Pancreas (tissue), 10 donors: Measurements from ENCODE around the gene LMF2. TPM values are rescaled to one million over a fixed set of nuclear protein-coding genes. Genes with fewer than 3 reads are reported as not detected.

Experiments
- ATAC-seq, 4 donors: fragments of 200-7000 bp; cut with Tn5 transposase; one replicate each; pipeline versions ENCODE4 v1.8.0 to v1.9.1; 2020; ENCODE audit warnings: mild to moderate bottlenecking in 4 of 4, moderate library complexity in 4 of 4
- DNase-seq, 6 donors: peaks; one replicate each; pipeline ENCODE4 v3.0.0-alpha.2; 2020
- FAIRE-seq: peaks from 2 replicates; lab custom pipeline; 2012; peaks lifted over from hg19 to GRCh38; lab: Jason Lieb, UNC
- H3K27ac ChIP-seq, 4 donors: fragments of 200-600 bp; sonication (generic); 1 replicate in 3 of 4; 2 replicates in 1 of 4; pipeline versions ENCODE4 v1.5.0 to v1.8.0; 2020
- H3K27me3 ChIP-seq, 4 donors: fragments of 200-600 bp; one replicate each; pipeline ENCODE4 v1.8.0; 2021
- H3K36me3 ChIP-seq, 3 donors: fragments of 200-600 bp; sonication (generic) in 1 of 3; one replicate each; pipeline versions ENCODE4 v1.5.0 to v1.8.0; 2020 to 2021
- H3K4me1 ChIP-seq, 3 donors: fragments of 200-600 bp; one replicate each; pipeline ENCODE4 v1.8.0; 2021
- H3K4me3 ChIP-seq, 4 donors: fragments of 200-600 bp; sonication (generic) in 2 of 4; one replicate each; pipeline versions ENCODE4 v1.5.0 to v1.8.0; 2020 to 2021
- H3K9me3 ChIP-seq, 4 donors: fragments of 200-600 bp; one replicate each; pipeline ENCODE4 v1.8.0; 2021
- CTCF ChIP-seq, 4 donors: fragments of 200-600 bp; sonication (generic) in 3 of 4; IDR thresholded peaks; one replicate each; pipeline versions ENCODE4 v1.5.0 to v1.8.0; 2021; ENCODE audit warnings: antibody characterized with exemption in 4 of 4
- WGBS, 2 donors: extraction: QIAGEN DNeasy Blood & Tissue Kit; methylation state at CpG; one replicate each; pipeline ENCODE4 v1.1.7; 2013; 5-methylcytosine and 5-hydroxymethylcytosine counted together
- intact Hi-C, 3 donors: fragments of 100-400 bp; cut with DNase I; formaldehyde crosslinking; loops; one replicate each; pipeline versions ENCODE4 v1.11.1 to v1.14.2; 2022
- polyA plus RNA-seq, 2 donors: library from polyadenylated mRNA; stranded (reverse); fragments of 200-250 nt; gene quantifications; one replicate each; pipeline ENCODE4 v1.2.3, GENCODE V29; 2013
- total RNA-seq, 6 donors: library from RNA; stranded (reverse); fragmentation: NEBNext Ultra II Directional in 4 of 6; extraction: Animal tissue kit (Norgen Biotek cat#: 25700) in 4 of 6; gene quantifications; one replicate each; pipeline versions ENCODE4 v1.2.1 to v1.2.4, GENCODE V29; 2021 to 2023
- donor health status: healthy with polysubstance abuse.
- donor health status: DM: no; HTN: no; CAD: no; lungs with moderate emphysema.
- donor health status: DM: no; HTN: no; CAD: no.
- donor health status: control.
- donor health status: control.
- donor health status: Bipolar disorder and iron deficiency.
- donor health status: DM: yes; HTN: yes; CAD: no.
- donor health status: DM: no; HTN: no; CAD: no.
- donor health status: DM: no; HTN: no; CAD: no.
- donor health status: DM: yes; HTN: yes; CAD: no.

LMF2 gene
- total and polyA plus RNA-seq, 8 donors: 50.3 to 175 (median 135) TPM

GRCh38 chr22:50455201-50455600 is 52.3 kb downstream of the LMF2 start:
- no peak for DNase-seq
- no peak for TF ChIP-seq CTCF (IDR thresholded peaks at IDR 0.05)
- no peak for FAIRE-seq
- ATAC-seq: no peak
- Histone ChIP-seq H3K4me1 (no peaks in the 10 kb centered on the region), H3K4me3 (no peak overlapping the region), H3K27ac (no peak overlapping the region), H3K27me3 (no peaks in the 10 kb centered on the region), H3K36me3 (peaks cover under 1 to 46% (median 29%) of the 10 kb centered on the region in 3 donors), H3K9me3 (no peaks in the 10 kb centered on the region)
- intact Hi-C loops: no loop called here
- 97% methylated on average over 18 of the region's 18 CpGs for WGBS, 2 donors

- no peak for TF ChIP-seq CTCF (IDR thresholded peaks at IDR 0.05)
- FAIRE-seq (no peak), ATAC-seq (no peak), DNase-seq (no peak)
- Histone ChIP-seq H3K9me3 (no peaks in the 10 kb centered on the region), H3K27ac (no peak overlapping the region), H3K4me1 (no peaks in the 10 kb centered on the region), H3K36me3 (peaks cover 0 to 40% (median 24%) of the 10 kb centered on the region in 3 donors), H3K4me3 (no peak overlapping the region), H3K27me3 (no peaks in the 10 kb centered on the region)
- intact Hi-C loops: no loop called here
- 95% methylated on average over 27 of the region's 27 CpGs for WGBS, 2 donors
These were observed 52.9 kb downstream of the LMF2 start for GRCh38 chr22:50454556-50455075.

Other genes starting within 250 kb of the LMF2 start
- gene MAPK12, start 246.0 kb downstream of the LMF2 start, total RNA-seq: 1 to 10 TPM in 5 of 6 donors, under 1 TPM in 1; 0.88 to 3.8 (median 1.6) TPM
- 10 to 100 TPM in 1 of 2 donors, 1 to 10 TPM in 1; 6.9 to 19.2 TPM for gene MAPK12, start 246.0 kb downstream of the LMF2 start, polyA plus RNA-seq
- gene MAPK11, start 237.3 kb downstream of the LMF2 start, total RNA-seq: 1 to 10 TPM; 1.3 to 3.7 (median 2.3) TPM
- 10 to 100 TPM; 13.2 to 22.2 TPM for gene MAPK11, start 237.3 kb downstream of the LMF2 start, polyA plus RNA-seq
- 100 to 1,000 TPM in 5 of 6 donors, 10 to 100 TPM in 1; 89.3 to 168 (median 113) TPM for gene PLXNB2, start 200.1 kb downstream of the LMF2 start, total RNA-seq
- 100 to 1,000 TPM; 191 to 216 TPM for gene PLXNB2, start 200.1 kb downstream of the LMF2 start, polyA plus RNA-seq
- gene DENND6B, start 180.7 kb downstream of the LMF2 start, total RNA-seq: 1 to 10 TPM; 4.3 to 9.5 (median 5.4) TPM
- gene DENND6B, start 180.7 kb downstream of the LMF2 start, polyA plus RNA-seq: 10 to 100 TPM; 20.9 to 25.3 TPM
- 10 to 100 TPM; 21.1 to 28.7 (median 24.6) TPM for gene PPP6R2, start 164.4 kb downstream of the LMF2 start, total RNA-seq
- gene PPP6R2, start 164.4 kb downstream of the LMF2 start, polyA plus RNA-seq: 10 to 100 TPM; 60.1 to 70.4 TPM
- 10 to 100 TPM; 36.8 to 76.2 (median 56.1) TPM for gene SBF1, start 32.7 kb downstream of the LMF2 start, total RNA-seq
- 10 to 100 TPM; 51.8 to 76.5 TPM for gene SBF1, start 32.7 kb downstream of the LMF2 start, polyA plus RNA-seq
- 10 to 100 TPM in 1 of 6 donors, 1 to 10 TPM in 5; 4.1 to 44.3 (median 6.4) TPM for gene ADM2, start 26.2 kb downstream of the LMF2 start, total RNA-seq
- gene ADM2, start 26.2 kb downstream of the LMF2 start, polyA plus RNA-seq: 1 to 10 TPM; 2.1 to 4.8 TPM
- gene MIOX, start 20.8 kb downstream of the LMF2 start, total RNA-seq: under 1 TPM in 3 of 6 donors, not detected in 3; 0.40 to 0.54 (median 0.50) TPM
- 1 to 10 TPM; 1.5 to 2.9 TPM for gene MIOX, start 20.8 kb downstream of the LMF2 start, polyA plus RNA-seq
- 10 to 100 TPM; 15.9 to 27.1 (median 23.0) TPM for gene NCAPH2, start 522 bp upstream of the LMF2 start, total RNA-seq
- 10 to 100 TPM; 56.8 to 70.1 TPM for gene NCAPH2, start 522 bp upstream of the LMF2 start, polyA plus RNA-seq
- 1 to 10 TPM in 5 of 6 donors, not detected in 1; 1.2 to 3.1 (median 1.6) TPM for gene SCO2, start 17.9 kb upstream of the LMF2 start, total RNA-seq
- 1 to 10 TPM in 1 of 2 donors, under 1 TPM in 1; 0.65 to 3.8 TPM for gene SCO2, start 17.9 kb upstream of the LMF2 start, polyA plus RNA-seq
- gene TYMP, start 22.3 kb upstream of the LMF2 start, total RNA-seq: 10 to 100 TPM in 4 of 6 donors, 1 to 10 TPM in 2; 5.8 to 68.6 (median 12.4) TPM
- gene TYMP, start 22.3 kb upstream of the LMF2 start, polyA plus RNA-seq: 10 to 100 TPM; 36.0 to 58.6 TPM
- 1 to 10 TPM in 1 of 6 donors, under 1 TPM in 5; 0.03 to 2.1 (median 0.12) TPM for gene KLHDC7B, start 38.2 kb upstream of the LMF2 start, total RNA-seq
- gene KLHDC7B, start 38.2 kb upstream of the LMF2 start, polyA plus RNA-seq: under 1 TPM in 1 of 2 donors, not detected in 1; 0.15 TPM
- gene SYCE3, start 55.2 kb upstream of the LMF2 start, total RNA-seq: under 1 TPM in 1 of 6 donors, not detected in 5; 0.63 TPM
- gene SYCE3, start 55.2 kb upstream of the LMF2 start, polyA plus RNA-seq: under 1 TPM; 0.45 to 0.80 TPM
- 10 to 100 TPM in 3 of 6 donors, 1 to 10 TPM in 3; 7.2 to 26.8 (median 10.1) TPM for gene CPT1B, start 70.7 kb upstream of the LMF2 start, total RNA-seq
- gene CPT1B, start 70.7 kb upstream of the LMF2 start, polyA plus RNA-seq: 10 to 100 TPM; 59.7 to 87.0 TPM
- 10 to 100 TPM; 20.4 to 55.5 (median 28.3) TPM for gene CHKB, start 75.1 kb upstream of the LMF2 start, total RNA-seq
- 100 to 1,000 TPM; 236 to 283 TPM for gene CHKB, start 75.1 kb upstream of the LMF2 start, polyA plus RNA-seq
- gene MAPK8IP2, start 93.1 kb upstream of the LMF2 start, total RNA-seq: 1 to 10 TPM; 1.4 to 3.0 (median 2.3) TPM
- 10 to 100 TPM in 1 of 2 donors, 1 to 10 TPM in 1; 3.3 to 10.0 TPM for gene MAPK8IP2, start 93.1 kb upstream of the LMF2 start, polyA plus RNA-seq
- 10 to 100 TPM; 21.9 to 36.2 (median 27.2) TPM for gene ARSA, start 120.5 kb upstream of the LMF2 start, total RNA-seq
- 100 to 1,000 TPM in 1 of 2 donors, 10 to 100 TPM in 1; 87.1 to 119 TPM for gene ARSA, start 120.5 kb upstream of the LMF2 start, polyA plus RNA-seq
- 1 to 10 TPM; 2.7 to 6.1 (median 3.7) TPM for gene SHANK3, start 165.1 kb upstream of the LMF2 start, total RNA-seq
- 10 to 100 TPM; 18.7 to 18.9 TPM for gene SHANK3, start 165.1 kb upstream of the LMF2 start, polyA plus RNA-seq
- gene ACR, start 230.5 kb upstream of the LMF2 start, total RNA-seq: under 1 TPM in 1 of 6 donors, not detected in 5; 0.40 TPM
- under 1 TPM; 0.34 to 0.92 TPM for gene ACR, start 230.5 kb upstream of the LMF2 start, polyA plus RNA-seq